GM06990 (cell line): Measurements from ENCODE around the gene ARHGDIG.
"Not testable (repeated sequence)": the region's sequence is repeated elsewhere in the genome, so short reads cannot be mapped to it uniquely, and the experiment has no call there.

Experiments
- DNase-seq: peaks from one replicate; pipeline ENCODE4 v3.0.0-alpha.2; 2011; ENCODE audit not compliant: insufficient read length; ENCODE audit errors: extremely low read depth
- H3K27me3 ChIP-seq: replicated peaks from 2 replicates; pipeline ENCODE4 v1.6.0; 2011; ENCODE audit warnings: low read length; ENCODE audit not compliant: control insufficient read depth, insufficient read depth
- H3K36me3 ChIP-seq: 2 replicates; pipeline ENCODE4 v1.5.1; 2011; ENCODE audit warnings: low read length; ENCODE audit not compliant: control insufficient read depth, insufficient read depth
- H3K4me3 ChIP-seq: replicated peaks from 2 replicates; pipeline ENCODE4 v1.5.1; 2011; ENCODE audit warnings: low read depth, mild to moderate bottlenecking, control low read depth, low read length
- CTCF ChIP-seq: IDR thresholded peaks from 2 replicates; pipeline ENCODE4 v1.5.1; 2011; ENCODE audit warnings: low read length, control low read depth, mild to moderate bottlenecking, inconsistent platforms; ENCODE audit not compliant: insufficient read depth, poor library complexity, severe bottlenecking

The ARHGDIG gene

GRCh38 chr16:263944-264343, 16.4 kb upstream of the ARHGDIG start:
- TF ChIP-seq CTCF, result no peak
- no peaks in the 10 kb centered on the region for H3K27me3 ChIP-seq
- H3K36me3 ChIP-seq, result peaks cover 13% of the 10 kb centered on the region
- H3K4me3 ChIP-seq, result no peak overlapping the region
- DNase-seq, result no peak

- H3K36me3 ChIP-seq, result peaks cover 13% of the 10 kb centered on the region
- no peak for DNase-seq
- H3K4me3 ChIP-seq, result no peak overlapping the region
- TF ChIP-seq CTCF, result no peak
- no peaks in the 10 kb centered on the region for H3K27me3 ChIP-seq
Observed at GRCh38 chr16:264440-264951, 15.9 kb upstream of the ARHGDIG start.

- no peaks in the 10 kb centered on the region for H3K27me3 ChIP-seq
- no peak for TF ChIP-seq CTCF
- H3K4me3 ChIP-seq, result no peak overlapping the region
Observed at GRCh38 chr16:265002-265529, 15.3 kb upstream of the ARHGDIG start.

GRCh38 chr16:265711-266110, 14.7 kb upstream of the ARHGDIG start:
- Histone ChIP-seq H3K4me3 (no peak overlapping the region), H3K36me3 (peaks cover 10% of the 10 kb centered on the region), H3K27me3 (no peaks in the 10 kb centered on the region)
- peak; percentile 5 for DNase-seq
- no peak for TF ChIP-seq CTCF

More at GRCh38 chr16:265002-265529, 15.3 kb upstream of the ARHGDIG start:
- H3K36me3 ChIP-seq, result peaks cover 10% of the 10 kb centered on the region
- peak; percentile 6 for DNase-seq

- peak; percentile 6 for DNase-seq
- H3K36me3 ChIP-seq, result peaks cover 10% of the 10 kb centered on the region
- no peaks in the 10 kb centered on the region for H3K27me3 ChIP-seq
- TF ChIP-seq CTCF, result no peak
- H3K4me3 ChIP-seq, result no peak overlapping the region
Observed at GRCh38 chr16:266258-267164, 13.9 kb upstream of the ARHGDIG start.

- not testable (repeated sequence) for H3K27me3 ChIP-seq, H3K4me3 ChIP-seq, H3K36me3 ChIP-seq, DNase-seq
Observed at GRCh38 chr16:267562-267961, 12.8 kb upstream of the ARHGDIG start.
